Measurements from ENCODE around the gene CCDC92B.
"Not testable (repeated sequence)": the region's sequence is repeated elsewhere in the genome, so short reads cannot be mapped to it uniquely, and the experiment has no call there.

Gene CCDC92B

GRCh38 chr17:2707721-2708584 is 41.5 kb downstream of the CCDC92B start:
- in situ Hi-C loops (cut with HindIII; ENCODE audit: low pct_ligation_motif_present, low pct_unique_long_range_greater_than_20kb, low sequenced_read_pairs), result no loop called here
- DNase-seq, result peak; percentile 41

GRCh38 chr17:2706911-2707510 is 42.4 kb downstream of the CCDC92B start:
- DNase-seq, result no peak
- in situ Hi-C loops (cut with HindIII; ENCODE audit: low pct_ligation_motif_present, low pct_unique_long_range_greater_than_20kb, low sequenced_read_pairs), result no loop called here

GRCh38 chr17:2705888-2706795 is 43.3 kb downstream of the CCDC92B start:
- in situ Hi-C loops (cut with HindIII; ENCODE audit: low pct_ligation_motif_present, low pct_unique_long_range_greater_than_20kb, low sequenced_read_pairs), result no loop called here

GRCh38 chr17:2705263-2705662 is 44.2 kb downstream of the CCDC92B start:
- in situ Hi-C loops (cut with HindIII; ENCODE audit: low pct_ligation_motif_present, low pct_unique_long_range_greater_than_20kb, low sequenced_read_pairs), result no loop called here

More at GRCh38 chr17:2705888-2706795, 43.3 kb downstream of the CCDC92B start:
- no peak for DNase-seq

GRCh38 chr17:2704890-2705248 is 44.6 kb downstream of the CCDC92B start:
- no peak for DNase-seq
- in situ Hi-C loops (cut with HindIII; ENCODE audit: low pct_ligation_motif_present, low pct_unique_long_range_greater_than_20kb, low sequenced_read_pairs), result no loop called here

More at GRCh38 chr17:2705263-2705662, 44.2 kb downstream of the CCDC92B start:
- no peak for DNase-seq

GRCh38 chr17:2704031-2704889 is 45.2 kb downstream of the CCDC92B start:
- in situ Hi-C loops (cut with HindIII; ENCODE audit: low pct_ligation_motif_present, low pct_unique_long_range_greater_than_20kb, low sequenced_read_pairs), result no loop called here
- DNase-seq, result no peak

- in situ Hi-C loops (cut with HindIII; ENCODE audit: low pct_ligation_motif_present, low pct_unique_long_range_greater_than_20kb, low sequenced_read_pairs), result no loop called here
- no peak for DNase-seq
These were observed 45.8 kb downstream of the CCDC92B start for GRCh38 chr17:2703606-2704005.

- DNase-seq, result no peak
- in situ Hi-C loops (cut with HindIII; ENCODE audit: low pct_ligation_motif_present, low pct_unique_long_range_greater_than_20kb, low sequenced_read_pairs), result no loop called here
These were observed 46.3 kb downstream of the CCDC92B start for GRCh38 chr17:2703181-2703580.

GRCh38 chr17:2701996-2702741 is 47.3 kb downstream of the CCDC92B start:
- DNase-seq, result no peak
- in situ Hi-C loops (cut with HindIII; ENCODE audit: low pct_ligation_motif_present, low pct_unique_long_range_greater_than_20kb, low sequenced_read_pairs), result no loop called here

- DNase-seq, result no peak
- in situ Hi-C loops (cut with HindIII; ENCODE audit: low pct_ligation_motif_present, low pct_unique_long_range_greater_than_20kb, low sequenced_read_pairs), result no loop called here
These were observed 48.1 kb downstream of the CCDC92B start for GRCh38 chr17:2701161-2701995.

GRCh38 chr17:2700491-2701141 is 48.8 kb downstream of the CCDC92B start:
- in situ Hi-C loops (cut with HindIII; ENCODE audit: low pct_ligation_motif_present, low pct_unique_long_range_greater_than_20kb, low sequenced_read_pairs), result no loop called here
- DNase-seq, result no peak

- in situ Hi-C loops (cut with HindIII; ENCODE audit: low pct_ligation_motif_present, low pct_unique_long_range_greater_than_20kb, low sequenced_read_pairs), result no loop called here
- DNase-seq, result no peak
These were observed 49.4 kb downstream of the CCDC92B start for GRCh38 chr17:2700030-2700490.

GRCh38 chr17:2699216-2699805 is 50.1 kb downstream of the CCDC92B start:
- in situ Hi-C loops (cut with HindIII; ENCODE audit: low pct_ligation_motif_present, low pct_unique_long_range_greater_than_20kb, low sequenced_read_pairs), result not testable (repeated sequence)

GRCh38 chr17:2697611-2698162 is 51.8 kb downstream of the CCDC92B start:
- in situ Hi-C loops (cut with HindIII; ENCODE audit: low pct_ligation_motif_present, low pct_unique_long_range_greater_than_20kb, low sequenced_read_pairs), result no loop called here
- no peak for DNase-seq

More at GRCh38 chr17:2699216-2699805, 50.1 kb downstream of the CCDC92B start:
- DNase-seq, result not testable (repeated sequence)

GRCh38 chr17:2695961-2696760 is 53.3 kb downstream of the CCDC92B start:
- in situ Hi-C loops (cut with HindIII; ENCODE audit: low pct_ligation_motif_present, low pct_unique_long_range_greater_than_20kb, low sequenced_read_pairs), result no loop called here
- no peak for DNase-seq
